Raji (cell line): Measurements from ENCODE around the gene AFMID.

Source experiments
- POLR2A ChIP-seq: IDR thresholded peaks from 2 replicates; pipeline ENCODE4 v1.6.1; 2011; ENCODE audit warnings: low read depth, low read length, control low read depth; ENCODE audit not compliant: insufficient read depth

Gene AFMID

DNA sequence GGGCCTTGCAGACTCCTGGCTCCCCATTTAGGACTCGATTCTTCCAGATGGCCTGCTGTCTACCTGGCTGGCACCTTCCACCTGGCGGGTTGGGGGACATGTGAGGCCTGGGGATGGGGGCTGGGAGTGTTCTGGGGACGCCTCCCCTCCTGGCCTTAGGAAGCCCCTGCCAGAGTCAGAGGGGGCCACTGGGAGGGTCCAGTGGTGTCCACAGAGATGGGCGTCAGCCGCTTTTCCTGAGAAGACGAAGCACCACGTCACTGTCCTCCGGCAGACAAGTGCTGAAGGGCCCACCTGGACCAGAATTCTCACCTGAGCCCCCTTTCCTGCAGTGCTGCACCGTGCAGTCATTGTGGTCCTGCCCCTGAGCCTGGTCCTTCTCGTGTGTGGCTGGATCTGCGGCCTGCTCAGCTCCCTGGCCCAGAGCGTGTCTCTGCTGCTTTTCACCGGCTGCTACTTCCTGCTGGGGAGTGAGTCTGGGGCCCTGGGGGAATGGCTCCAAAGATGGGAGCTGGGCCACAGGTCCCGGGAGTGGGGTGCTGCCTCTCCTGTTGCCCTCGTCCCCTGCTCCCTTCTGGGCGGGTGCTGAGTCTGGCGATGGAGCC, 47.2 kb downstream of the AFMID start:
- TF ChIP-seq POLR2A = no peak

DNA sequence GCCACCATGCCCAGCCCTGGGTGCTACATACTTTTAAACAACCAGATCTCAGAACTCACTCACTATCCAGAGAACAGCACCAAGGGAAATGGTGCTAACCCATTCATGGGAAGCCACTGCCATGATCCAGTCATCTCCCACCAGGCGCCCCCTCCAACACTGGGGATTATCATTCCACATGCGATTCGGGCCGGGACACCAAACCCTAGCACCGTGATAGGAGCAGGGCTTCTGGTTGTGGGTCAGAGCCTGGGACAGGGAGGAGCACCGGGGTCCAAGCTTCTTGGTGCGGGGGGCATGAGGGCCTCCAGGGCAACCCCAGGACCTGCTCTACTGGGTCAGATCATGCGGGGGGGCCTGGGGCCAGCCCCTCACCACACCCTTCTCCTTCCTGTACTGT, 48.7 kb downstream of the AFMID start:
- no peak for TF ChIP-seq POLR2A

DNA sequence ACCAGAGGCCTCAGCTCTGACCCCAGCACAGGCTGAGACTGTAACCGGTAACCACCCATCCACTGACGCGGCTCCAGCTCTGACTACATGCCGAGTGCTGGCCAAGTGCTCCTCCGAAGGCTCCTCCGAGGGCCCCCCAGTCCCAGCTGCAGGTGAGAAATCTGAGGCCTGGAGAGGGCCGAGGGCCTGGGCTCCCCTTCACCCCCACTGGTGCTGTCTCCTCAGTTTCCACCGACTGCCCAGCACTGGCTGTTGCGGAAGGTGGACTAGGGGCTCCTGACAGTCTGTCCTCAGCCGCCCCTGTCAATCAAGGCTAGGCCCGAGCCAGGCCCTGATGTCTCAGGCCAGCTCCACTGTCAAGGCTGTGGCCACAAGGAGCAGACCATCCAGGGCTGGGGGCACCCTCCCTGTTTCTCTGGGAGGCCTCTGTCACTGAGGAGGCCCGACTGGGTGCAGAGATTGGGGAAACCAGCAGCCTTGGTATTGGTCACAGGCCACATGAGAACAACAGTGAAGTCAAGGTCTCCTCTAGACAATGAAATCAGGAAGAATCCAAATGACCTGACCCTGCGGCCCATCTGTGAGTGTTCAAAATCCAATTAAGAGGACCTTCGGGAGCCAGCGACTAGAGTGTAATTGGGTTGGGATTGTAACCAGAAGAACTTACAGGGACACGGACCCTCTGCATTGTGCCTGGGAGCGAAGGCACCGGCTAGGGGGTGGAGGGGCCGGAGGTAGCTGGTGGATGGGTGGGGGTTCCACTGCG, 49.4 kb downstream of the AFMID start:
- no peak for TF ChIP-seq POLR2A

DNA sequence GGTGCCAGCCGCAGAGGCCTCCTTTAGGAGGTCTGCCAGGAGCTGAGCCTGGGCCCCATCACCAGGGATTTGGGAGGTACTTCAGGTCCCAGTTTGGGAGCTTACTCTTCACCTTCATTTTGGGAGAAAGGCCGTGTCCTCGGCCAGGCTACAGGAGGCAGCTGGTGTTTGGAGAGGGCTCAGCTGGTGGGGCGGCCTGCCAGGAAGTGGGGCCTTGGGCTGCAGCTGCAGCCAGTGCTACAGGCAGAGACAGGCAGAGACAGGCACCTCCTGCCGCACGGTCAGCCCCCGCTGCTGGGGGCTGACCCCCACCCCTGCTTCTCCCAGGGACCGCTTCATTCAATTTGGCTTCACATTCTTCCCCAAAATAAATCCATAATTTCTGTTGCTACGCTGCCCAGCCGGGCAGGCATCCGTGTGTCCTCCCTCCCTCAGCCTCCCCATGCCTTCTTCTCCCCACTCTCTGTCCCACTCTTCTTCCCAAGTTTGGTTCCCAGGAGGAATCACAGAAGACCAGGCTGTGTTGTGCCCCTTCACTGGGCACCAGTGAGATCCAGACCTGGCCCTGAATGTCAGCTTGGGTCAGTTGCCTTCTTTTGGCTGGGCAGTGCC, 50.3 kb downstream of the AFMID start:
- TF ChIP-seq POLR2A = no peak

DNA sequence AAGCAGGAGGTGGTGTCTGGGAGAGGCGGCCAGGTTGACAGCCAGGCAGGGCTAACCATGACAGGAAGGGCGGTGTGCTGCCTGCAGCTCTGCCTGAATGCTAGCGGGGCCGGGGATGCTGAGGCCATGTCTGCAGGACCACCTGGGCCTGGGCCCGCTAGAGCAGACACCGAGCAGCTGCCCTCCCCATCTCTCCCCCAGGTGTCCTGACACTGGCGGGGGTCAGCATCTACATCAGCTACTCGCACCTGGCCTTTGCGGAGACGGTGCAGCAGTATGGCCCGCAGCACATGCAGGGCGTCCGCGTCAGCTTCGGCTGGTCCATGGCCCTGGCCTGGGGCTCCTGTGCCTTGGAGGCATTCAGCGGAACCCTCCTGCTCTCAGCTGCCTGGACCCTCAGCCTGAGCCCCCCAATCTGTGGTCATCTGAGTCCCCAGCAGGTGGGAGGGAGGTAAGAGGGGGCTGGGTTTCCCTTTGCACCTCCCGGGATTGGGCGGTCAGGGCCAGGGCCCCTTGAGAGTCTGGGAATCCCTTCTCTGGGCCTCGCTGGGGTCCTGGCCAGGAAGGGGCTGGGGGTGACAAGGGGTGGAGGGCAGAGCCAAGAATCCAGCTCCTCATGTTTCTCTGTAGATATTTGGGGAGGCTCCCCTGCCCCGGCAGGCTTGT, 51.8 kb downstream of the AFMID start:
- no peak for TF ChIP-seq POLR2A

DNA sequence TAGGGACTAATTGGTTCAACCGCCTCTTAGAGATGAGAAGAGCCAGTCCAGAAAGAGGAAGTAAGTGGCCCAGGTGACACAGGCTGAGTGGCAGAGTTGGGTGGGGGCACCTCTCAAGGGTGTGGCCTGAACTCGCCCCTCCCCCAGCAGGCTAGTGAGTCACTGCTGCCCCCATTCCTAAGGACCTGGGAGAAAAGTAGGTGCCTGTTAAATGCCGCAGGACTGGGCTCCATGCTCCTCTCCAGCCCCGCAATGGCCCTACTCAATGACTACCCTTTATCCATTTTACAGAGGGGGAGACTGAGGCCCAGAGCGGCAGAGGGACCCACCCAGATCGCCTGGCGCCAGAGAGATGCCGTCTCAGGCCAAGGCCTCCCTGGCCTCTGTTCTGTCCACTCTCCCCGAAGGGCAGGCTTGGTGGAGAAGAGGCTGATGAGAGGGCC, 52.3 kb downstream of the AFMID start:
- TF ChIP-seq POLR2A = peak; percentile 53

DNA sequence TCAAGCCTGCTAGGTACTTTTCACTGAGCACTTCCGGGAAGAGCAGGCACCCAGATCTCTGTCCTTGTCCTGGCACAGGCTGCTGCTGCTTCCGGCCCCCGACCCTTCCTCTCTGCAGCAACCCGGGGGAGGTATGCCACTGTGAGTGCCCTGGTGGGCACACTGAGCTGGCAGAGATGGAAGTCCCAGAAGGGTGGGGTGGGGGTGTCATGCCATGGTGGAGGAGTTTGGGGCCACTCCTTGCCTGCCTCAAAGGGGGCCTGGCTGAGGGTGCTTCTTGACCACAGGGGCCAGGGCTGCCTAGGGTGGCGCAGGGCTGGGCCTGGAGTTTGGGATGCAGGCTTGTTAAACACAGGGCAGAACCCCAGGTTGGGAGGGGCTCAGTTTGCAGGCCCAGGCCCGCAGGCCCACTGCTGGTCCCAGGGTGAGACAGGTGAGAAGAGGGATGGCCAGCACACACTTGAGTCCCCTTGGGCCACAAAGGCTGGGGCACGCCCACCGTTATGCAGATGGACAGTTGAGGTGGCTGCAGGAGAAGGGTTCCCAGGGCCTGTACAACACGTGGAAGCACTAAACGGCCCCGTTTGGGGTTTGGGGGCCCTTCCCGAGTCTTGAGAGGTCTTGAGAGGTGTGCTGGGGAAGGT, 53.0 kb downstream of the AFMID start:
- TF ChIP-seq POLR2A = no peak

DNA sequence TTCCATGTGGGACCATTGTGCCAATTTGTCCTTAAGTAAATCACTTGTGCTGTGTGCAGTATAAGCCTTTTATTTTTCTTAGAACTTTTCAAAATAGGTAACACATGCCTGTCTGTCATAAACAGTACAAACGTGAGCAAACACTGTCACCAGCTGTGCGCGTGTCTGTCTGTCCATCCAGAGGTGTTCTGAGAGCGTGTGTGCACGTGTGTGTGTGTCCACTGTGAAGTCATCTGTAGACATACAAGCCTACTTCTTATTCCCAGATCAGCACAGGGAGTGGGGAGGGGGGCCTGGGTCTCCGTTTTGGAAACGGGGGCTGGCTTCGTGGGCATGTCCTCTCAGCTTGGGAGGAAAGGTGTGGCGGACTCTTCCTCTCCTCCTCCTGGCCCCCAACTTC, 53.7 kb downstream of the AFMID start:
- TF ChIP-seq POLR2A = no peak

DNA sequence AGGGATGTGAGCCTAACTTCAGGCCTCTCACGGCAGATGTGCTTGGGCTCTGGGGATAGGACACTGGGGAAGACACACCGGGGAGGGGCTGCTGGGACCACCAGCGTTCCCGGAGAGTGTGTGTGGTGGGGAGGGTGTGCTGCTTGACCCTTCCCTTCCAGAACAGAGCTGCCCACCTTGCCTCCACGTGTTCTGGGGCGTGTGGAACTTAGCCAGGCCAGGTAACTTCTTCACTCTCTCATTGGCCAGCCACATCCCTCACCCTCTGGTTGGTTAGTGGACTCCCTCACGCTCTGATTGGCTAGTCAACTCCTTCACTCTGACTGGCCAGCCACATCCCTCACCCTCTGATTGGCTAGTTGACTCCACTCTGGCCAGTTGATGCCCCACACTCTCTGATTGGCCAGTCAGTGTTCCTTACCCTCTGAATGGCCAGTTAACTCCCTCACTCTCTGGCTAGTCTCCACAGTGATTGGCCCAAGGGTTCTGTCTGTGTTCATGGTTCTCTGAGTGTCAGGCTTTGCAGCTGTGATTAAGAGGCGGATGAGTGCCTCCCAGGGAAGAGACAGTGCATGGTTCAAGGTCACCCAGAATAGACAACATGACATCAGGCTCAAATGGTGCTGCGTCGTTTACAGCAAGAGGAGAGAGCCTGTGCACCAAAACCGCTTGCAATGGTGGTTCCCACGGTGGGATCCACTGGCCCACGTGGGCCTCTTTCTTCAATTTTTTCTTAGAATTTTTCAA, 54.3 kb downstream of the AFMID start:
- TF ChIP-seq POLR2A = peak; percentile 57

DNA sequence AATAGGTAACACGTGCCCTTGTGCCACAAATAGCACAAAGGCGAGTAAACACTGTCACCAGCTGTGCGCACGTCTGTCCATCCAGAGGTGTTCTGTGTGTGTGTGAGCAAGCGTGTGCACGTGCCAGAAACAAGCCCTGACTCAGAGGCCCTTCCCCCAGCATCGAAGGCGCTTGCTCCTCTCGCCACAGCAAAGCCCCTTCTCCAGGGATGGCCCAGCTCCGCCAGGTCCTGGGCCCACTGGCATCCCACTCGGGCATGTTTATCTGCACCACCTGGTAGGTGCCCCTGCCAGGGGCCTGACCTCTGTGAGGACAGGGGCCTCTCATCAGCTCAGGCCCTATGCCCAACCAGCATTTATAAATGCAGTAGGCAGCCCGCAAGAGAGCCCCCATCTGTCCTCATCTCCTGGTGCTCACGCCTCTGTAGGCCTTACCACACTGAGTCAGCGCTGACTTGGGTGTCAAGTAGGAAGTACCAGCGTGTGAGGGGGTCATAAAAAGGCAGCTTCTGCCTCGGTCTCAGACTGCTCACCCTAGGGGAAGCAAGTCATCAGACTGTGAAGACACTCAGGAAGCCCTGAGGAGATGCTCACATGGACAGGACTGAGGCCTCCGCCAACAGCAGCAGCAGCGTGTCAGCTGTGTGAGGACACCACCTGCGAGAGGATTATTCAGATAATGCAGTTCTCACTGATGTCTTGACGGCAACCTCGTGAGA, 55.0 kb downstream of the AFMID start:
- peak; percentile 46; the same call in 1 of the 2 replicates for TF ChIP-seq POLR2A

DNA sequence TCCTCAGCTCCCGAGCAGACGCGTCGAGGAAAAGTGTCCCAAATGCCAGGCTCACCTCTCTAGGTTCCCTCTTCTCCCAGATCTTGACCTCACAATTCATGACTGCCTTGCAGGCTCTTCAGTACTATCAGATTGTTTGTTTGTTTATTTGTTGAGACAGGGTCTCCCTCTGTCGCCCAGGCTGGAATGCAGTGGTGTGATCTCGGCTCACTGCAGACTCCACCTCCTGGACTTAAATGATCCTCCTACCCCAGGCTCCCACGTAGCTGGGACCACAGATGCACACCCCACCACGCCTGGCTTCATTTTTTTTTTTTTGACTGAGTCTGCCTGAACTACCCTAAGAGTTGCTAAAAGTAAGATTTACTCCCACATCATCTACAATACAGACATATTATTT, 60.1 kb downstream of the AFMID start:
- TF ChIP-seq POLR2A = no peak

DNA sequence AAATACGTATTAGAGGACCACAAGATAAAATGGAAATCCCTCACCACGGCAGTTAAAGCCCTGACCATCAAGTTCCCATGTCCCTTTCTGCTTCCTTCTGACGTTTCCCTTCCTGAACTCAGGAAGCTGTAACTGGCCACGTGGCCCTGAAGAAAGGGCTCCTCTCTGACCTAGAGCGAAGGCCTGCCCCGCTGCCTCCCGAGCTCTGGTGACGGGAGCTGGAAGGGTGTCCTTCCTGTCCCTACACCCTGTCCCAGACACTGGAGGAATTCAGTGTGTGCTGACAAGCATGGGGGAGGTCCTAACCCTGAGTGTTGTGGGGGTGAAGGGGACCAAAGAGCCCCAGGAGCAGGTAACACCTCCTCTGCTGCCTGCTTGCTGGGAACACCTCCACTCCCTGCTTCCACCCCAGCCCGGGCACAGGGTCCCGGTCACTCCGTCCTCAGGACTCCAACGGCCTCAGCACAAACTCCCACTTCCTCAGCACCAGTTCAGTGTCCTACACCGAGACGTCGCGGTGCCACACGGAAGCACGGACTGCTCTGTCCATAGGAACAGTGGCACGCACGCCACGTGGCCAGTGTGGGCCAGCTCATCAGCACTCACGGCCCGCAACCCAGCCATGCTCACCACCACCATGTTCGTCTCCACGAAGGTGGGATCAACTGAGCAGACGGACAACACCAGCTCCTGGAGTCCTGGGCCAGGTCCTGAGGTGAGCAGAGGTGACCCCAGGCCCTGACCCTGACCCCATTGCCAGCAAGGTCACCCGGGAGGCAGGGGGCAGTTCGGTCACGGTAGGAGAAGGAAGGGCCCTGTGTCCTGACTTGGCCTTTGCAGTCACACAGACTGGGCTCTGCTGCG, 61.1 kb downstream of the AFMID start:
- no peak for TF ChIP-seq POLR2A

DNA sequence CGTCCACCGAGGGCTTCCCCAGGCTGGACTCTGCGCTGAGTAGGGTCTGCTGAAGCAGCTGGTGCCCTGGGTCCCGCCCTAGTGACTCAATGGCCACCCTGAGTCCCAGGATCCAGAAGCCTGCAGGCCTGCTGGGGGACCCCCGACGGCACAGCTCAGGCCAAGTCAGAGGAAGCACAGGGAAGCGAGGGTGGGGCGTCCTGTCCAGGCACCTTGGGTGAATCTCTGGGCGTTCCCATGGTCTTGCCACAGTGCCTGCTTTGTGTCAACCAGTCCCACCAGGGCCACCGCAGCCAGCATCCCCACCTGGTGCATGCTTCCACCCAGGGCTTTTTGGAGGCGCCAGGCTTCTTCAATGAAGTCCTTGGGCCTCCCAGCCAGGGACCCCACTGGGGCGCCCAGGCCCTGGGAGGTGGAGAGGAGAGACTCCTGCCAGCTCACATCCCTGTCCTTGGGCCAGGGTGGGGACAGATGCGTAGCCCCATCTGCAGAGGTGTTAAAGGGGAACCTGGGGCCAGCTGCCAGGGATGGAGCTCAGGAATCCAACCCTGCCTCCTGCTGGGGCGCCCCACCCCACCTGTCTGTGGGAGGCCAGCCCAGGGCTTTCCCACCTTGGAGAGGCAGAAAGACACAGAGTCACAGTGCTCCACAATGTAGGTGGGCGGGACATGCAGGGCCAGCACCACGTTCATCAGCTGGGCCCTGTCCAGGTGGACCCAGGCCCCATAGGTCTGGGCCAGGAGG, 62.1 kb downstream of the AFMID start:
- no peak for TF ChIP-seq POLR2A
